Stomach (tissue), 9 donors: ENCODE results near the gene MRM3. TPM values are rescaled to one million over a fixed set of nuclear protein-coding genes. Genes with fewer than 3 reads are reported as not detected.

Experiments used
- DNase-seq, 2 donors: peaks; one replicate each; pipeline versions ENCODE4 v3.0.0 to v3.0.0-alpha.2; 2013 to 2019
- H3K27ac ChIP-seq, 5 donors: fragments of 200-600 bp in 4 of 5; sonication (generic) in 4 of 5; one replicate each; pipeline ENCODE4 v1.5.1; 2013 to 2019; ENCODE audit warnings: mild to moderate bottlenecking in 1 of 5, moderate library complexity in 1 of 5
- H3K27me3 ChIP-seq, 3 donors: fragments of 200-600 bp; sonication (generic); one replicate each; pipeline ENCODE4 v1.5.1; 2017 to 2019; ENCODE audit warnings: mixed run types in 1 of 3
- H3K36me3 ChIP-seq, 4 donors: fragments of 200-600 bp; sonication (generic); 1 replicate in 3 of 4; 2 replicates in 1 of 4; pipeline ENCODE4 v1.5.1; 2016 to 2019
- H3K4me1 ChIP-seq, 4 donors: fragments of 200-600 bp; sonication (generic); one replicate each; pipeline ENCODE4 v1.5.1; 2016 to 2019
- H3K4me3 ChIP-seq, 4 donors: fragments of 200-600 bp; sonication (generic) in 3 of 4; one replicate each; pipeline ENCODE4 v1.5.1; 2016 to 2019; ENCODE audit warnings: mild to moderate bottlenecking in 1 of 4
- H3K9me3 ChIP-seq, 4 donors: fragments of 200-600 bp; sonication (generic); one replicate each; pipeline ENCODE4 v1.5.1; 2016 to 2019
- EP300 ChIP-seq: sonication (generic); formaldehyde crosslinking; IDR thresholded peaks from one replicate; pipeline ENCODE4 v1.6.1; 2017; ENCODE audit warnings: antibody characterized with exemption
- POLR2A ChIP-seq, 4 donors: fragments of 450-650 bp; IDR thresholded peaks; one replicate each; pipeline ENCODE4 v1.6.1; 2016; ENCODE audit warnings: antibody characterized with exemption in 4 of 4, control low read depth in 2 of 4, mild to moderate bottlenecking in 1 of 4, moderate library complexity in 1 of 4
- POLR2AphosphoS5 ChIP-seq, 3 donors: sonication (generic); formaldehyde crosslinking; IDR thresholded peaks; one replicate each; pipeline ENCODE4 v1.6.1; 2016; ENCODE audit warnings: antibody characterized with exemption in 3 of 3
- WGBS, 5 donors: extraction: QIAGEN DNeasy Blood & Tissue Kit in 3 of 5; methylation state at CpG; one replicate each; pipeline versions ENCODE4 v1.1.5 to v1.1.7; 2013 to 2018; 5-methylcytosine and 5-hydroxymethylcytosine counted together
- intact Hi-C: fragments of 100-400 bp; cut with DNase I; formaldehyde crosslinking; loops from one replicate; pipeline ENCODE4 v1.15.1; 2023; ENCODE audit warnings: low total_unique reads
- polyA plus RNA-seq, 3 donors: library from polyadenylated mRNA; stranded (reverse); fragments of 200-250 nt; gene quantifications; one replicate each; pipeline ENCODE4 v1.2.3, GENCODE V29; 2013
- total RNA-seq, 5 donors: library from RNA; depleted of rRNA; stranded (reverse); fragments of >200 nt; gene quantifications; one replicate each; pipeline versions ENCODE4 v1.1.0 to v1.2.3, GENCODE V29; 2014 to 2016
- TF ChIP-seq, protein P1 (sequence below), 7 experiments: fragments of 450-650 bp in 4 of 7; fragments of 200-600 bp in 3 of 7; sonication (generic) in 3 of 7; IDR thresholded peaks; one replicate each; pipeline ENCODE4 v1.5.1; 2016 to 2019; ENCODE audit warnings: antibody characterized with exemption in 7 of 7, control low read depth in 2 of 7, mild to moderate bottlenecking in 1 of 7
- donor health status: healthy with polysubstance abuse.
- donor health status: Bipolar disorder and iron deficiency.
- donor health status: healthy.

The MRM3 gene
- total and polyA plus RNA-seq, 8 donors, result 11.2 to 69.2 (median 17.0) TPM

GRCh38 chr17:750431-751037 is 31.6 kb upstream of the MRM3 start:
- no peaks in the 10 kb centered on the region for H3K9me3 ChIP-seq
- WGBS, 5 donors, result 60 to 79% (median 63%) methylated on average over 8 of the region's 8 CpGs
- peaks cover 17 to 28% (median 25%) of the 10 kb centered on the region in 4 donors for H3K4me1 ChIP-seq
- no peaks in the 10 kb centered on the region for H3K27me3 ChIP-seq
- TF ChIP-seq POLR2A (IDR thresholded peaks at IDR 0.05), result no peak
- TF ChIP-seq, protein P1, sequence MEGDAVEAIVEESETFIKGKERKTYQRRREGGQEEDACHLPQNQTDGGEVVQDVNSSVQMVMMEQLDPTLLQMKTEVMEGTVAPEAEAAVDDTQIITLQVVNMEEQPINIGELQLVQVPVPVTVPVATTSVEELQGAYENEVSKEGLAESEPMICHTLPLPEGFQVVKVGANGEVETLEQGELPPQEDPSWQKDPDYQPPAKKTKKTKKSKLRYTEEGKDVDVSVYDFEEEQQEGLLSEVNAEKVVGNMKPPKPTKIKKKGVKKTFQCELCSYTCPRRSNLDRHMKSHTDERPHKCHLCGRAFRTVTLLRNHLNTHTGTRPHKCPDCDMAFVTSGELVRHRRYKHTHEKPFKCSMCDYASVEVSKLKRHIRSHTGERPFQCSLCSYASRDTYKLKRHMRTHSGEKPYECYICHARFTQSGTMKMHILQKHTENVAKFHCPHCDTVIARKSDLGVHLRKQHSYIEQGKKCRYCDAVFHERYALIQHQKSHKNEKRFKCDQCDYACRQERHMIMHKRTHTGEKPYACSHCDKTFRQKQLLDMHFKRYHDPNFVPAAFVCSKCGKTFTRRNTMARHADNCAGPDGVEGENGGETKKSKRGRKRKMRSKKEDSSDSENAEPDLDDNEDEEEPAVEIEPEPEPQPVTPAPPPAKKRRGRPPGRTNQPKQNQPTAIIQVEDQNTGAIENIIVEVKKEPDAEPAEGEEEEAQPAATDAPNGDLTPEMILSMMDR (IDR thresholded peaks at IDR 0.05), result no peak
- TF ChIP-seq EP300, result no peak
- no peak for TF ChIP-seq POLR2AphosphoS5 (IDR thresholded peaks at IDR 0.05)
- intact Hi-C loops, result no loop called here
- peak overlapping the region in 3 of 5 donors; percentile 87 to 90 (median 90) for H3K27ac ChIP-seq
- peak overlapping the region; percentile 80 to 99 (median 85) for H3K4me3 ChIP-seq
- peaks cover 26 to 30% (median 28%) of the 10 kb centered on the region in 4 donors for H3K36me3 ChIP-seq
- DNase-seq, result no peak

- Histone ChIP-seq H3K27ac (peak overlapping the region; percentile 87 to 94 (median 90)), H3K4me1 (peaks cover 17 to 35% (median 27%) of the 10 kb centered on the region in 4 donors), H3K4me3 (peak overlapping the region; percentile 80 to 99 (median 85)), H3K27me3 (no peaks in the 10 kb centered on the region), H3K36me3 (peaks cover 18 to 22% (median 20%) of the 10 kb centered on the region in 4 donors), H3K9me3 (no peaks in the 10 kb centered on the region)
- WGBS, 5 donors, result 1 to 2% (median 1%) methylated on average over 22 to 49 of the region's 49 CpGs
- peak; percentile 37 to 69 for DNase-seq
- TF ChIP-seq POLR2A (IDR thresholded peaks at IDR 0.05) (no peak), EP300 (no peak), POLR2AphosphoS5 (IDR thresholded peaks at IDR 0.05) (no peak)
- TF ChIP-seq, protein P1 (IDR thresholded peaks at IDR 0.05), result no peak
- intact Hi-C loops, result no loop called here
Measured at GRCh38 chr17:751269-752001, 30.7 kb upstream of the MRM3 start.

GRCh38 chr17:752002-752619 is 30.0 kb upstream of the MRM3 start, which contains the start of gene GEMIN4:
GEMIN4 (minus strand) TSS chr17:752264; CDS start chr17:752142, 122 bp downstream.
- intact Hi-C loops, result no loop called here
- peaks cover 17 to 35% (median 27%) of the 10 kb centered on the region in 4 donors for H3K4me1 ChIP-seq
- TF ChIP-seq, protein P1 (IDR thresholded peaks at IDR 0.05), result peak in 6 of 7 experiments; percentile 9 to 95 (median 92)
- TF ChIP-seq POLR2A (IDR thresholded peaks at IDR 0.05) (no peak), EP300 (no peak), POLR2AphosphoS5 (IDR thresholded peaks at IDR 0.05) (peak; percentile 77 to 92 (median 81))
- H3K27me3 ChIP-seq, result no peaks in the 10 kb centered on the region
- H3K27ac ChIP-seq, result peak within 1 kb of the TSS; percentile 87 to 94 (median 90)
- peaks cover 11 to 22% (median 18%) of the 10 kb centered on the region in 4 donors for H3K36me3 ChIP-seq
- H3K4me3 ChIP-seq, result peak within 1 kb of the TSS; percentile 80 to 99 (median 85)
- peak; percentile 95 to 98 for DNase-seq
- 0 to 1% (median 0%) methylated on average over 40 to 87 of the region's 87 CpGs for WGBS, 5 donors
- no peaks in the 10 kb centered on the region for H3K9me3 ChIP-seq

- peak overlapping the region; percentile 87 to 94 (median 90) for H3K27ac ChIP-seq
- peaks cover 5 to 22% (median 18%) of the 10 kb centered on the region in 4 donors for H3K36me3 ChIP-seq
- WGBS, 5 donors, result 21 to 31% (median 23%) methylated on average over 37 to 43 of the region's 43 CpGs
- H3K4me1 ChIP-seq, result peaks cover 17 to 35% (median 27%) of the 10 kb centered on the region in 4 donors
- H3K4me3 ChIP-seq, result peak overlapping the region; percentile 80 to 99 (median 85)
- no peaks in the 10 kb centered on the region for H3K27me3 ChIP-seq
- peak in 1 of 3 donors; percentile 32 for TF ChIP-seq POLR2AphosphoS5 (IDR thresholded peaks at IDR 0.05)
- TF ChIP-seq, protein P1 (IDR thresholded peaks at IDR 0.05), result no peak
- no peak for TF ChIP-seq EP300
- TF ChIP-seq POLR2A (IDR thresholded peaks at IDR 0.05), result peak in 1 of 4 donors; percentile 31
- intact Hi-C loops, result no loop called here
- DNase-seq, result peak; percentile 76 to 88
- H3K9me3 ChIP-seq, result no peaks in the 10 kb centered on the region
Measured at GRCh38 chr17:752620-753219, 29.4 kb upstream of the MRM3 start.
